Measurements from ENCODE around the gene KANSL1L. TPM values are rescaled to one million over a fixed set of nuclear protein-coding genes. Genes with fewer than 3 reads are reported as not detected.

The KANSL1L gene
- total RNA-seq, 1 donor from 2014 or later = 34.4 TPM

DNA sequence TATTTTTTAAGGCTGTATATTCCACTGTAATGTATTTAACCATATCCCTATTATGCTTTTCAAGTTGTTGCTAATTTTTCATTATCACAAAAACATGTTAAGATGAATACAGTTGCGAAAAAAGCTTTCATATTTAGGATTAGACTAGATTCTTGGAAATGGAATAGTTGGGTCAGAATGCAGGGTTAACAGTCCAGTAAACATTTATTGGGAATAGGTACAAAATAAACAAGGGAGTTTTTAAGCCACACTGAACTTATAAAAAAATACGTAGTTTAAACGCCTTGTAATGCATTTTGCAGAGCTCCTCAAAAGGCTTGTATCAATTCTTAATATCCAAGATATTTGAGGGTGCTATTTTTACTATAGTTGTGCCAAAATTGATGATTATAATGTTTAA is 133.1 kb downstream of the KANSL1L start:
- Histone ChIP-seq H3K4me1 (no peaks in the 10 kb centered on the region), H3K27me3 (ENCODE audit: low read depth) (no peaks in the 10 kb centered on the region), H3K4me3 (no peak overlapping the region), H3K36me3 (peaks cover 27% of the 10 kb centered on the region), H3K9me3 (no peaks in the 10 kb centered on the region), H3K27ac (no peak overlapping the region)
- ATAC-seq (no peak), DNase-seq (no peak)
- intact Hi-C loops (cut with DNase I) = no loop called here
- no peak for TF ChIP-seq CTCF (IDR thresholded peaks at IDR 0.05)

DNA sequence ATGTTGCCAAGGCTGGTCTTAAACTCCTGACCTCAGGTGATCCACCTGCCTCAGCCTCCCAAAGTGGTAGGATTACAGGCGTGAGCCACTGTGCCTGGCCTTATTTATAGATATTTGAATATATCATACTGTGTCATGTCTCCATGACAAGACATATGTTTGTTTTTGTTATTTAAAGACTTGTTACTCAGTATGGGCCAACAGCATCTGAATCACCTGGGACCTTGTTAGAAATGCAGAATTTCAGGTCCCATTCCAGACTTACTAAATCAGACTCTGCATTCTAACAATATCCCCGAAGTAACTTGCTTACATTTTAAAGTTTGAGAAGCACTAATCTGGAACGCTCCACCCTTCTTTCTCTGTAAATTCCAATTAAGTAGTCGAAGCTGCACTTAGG is 135.5 kb downstream of the KANSL1L start:
- no peak overlapping the region for H3K27ac ChIP-seq
- no peaks in the 10 kb centered on the region for H3K4me1 ChIP-seq
- ATAC-seq = no peak
- H3K36me3 ChIP-seq = peaks cover 18% of the 10 kb centered on the region
- TF ChIP-seq CTCF (IDR thresholded peaks at IDR 0.05) = no peak
- no peaks in the 10 kb centered on the region for H3K27me3 ChIP-seq (ENCODE audit: low read depth)
- intact Hi-C loops (cut with DNase I) = no loop called here
- no peaks in the 10 kb centered on the region for H3K9me3 ChIP-seq
- DNase-seq = no peak
- H3K4me3 ChIP-seq = no peak overlapping the region

DNA sequence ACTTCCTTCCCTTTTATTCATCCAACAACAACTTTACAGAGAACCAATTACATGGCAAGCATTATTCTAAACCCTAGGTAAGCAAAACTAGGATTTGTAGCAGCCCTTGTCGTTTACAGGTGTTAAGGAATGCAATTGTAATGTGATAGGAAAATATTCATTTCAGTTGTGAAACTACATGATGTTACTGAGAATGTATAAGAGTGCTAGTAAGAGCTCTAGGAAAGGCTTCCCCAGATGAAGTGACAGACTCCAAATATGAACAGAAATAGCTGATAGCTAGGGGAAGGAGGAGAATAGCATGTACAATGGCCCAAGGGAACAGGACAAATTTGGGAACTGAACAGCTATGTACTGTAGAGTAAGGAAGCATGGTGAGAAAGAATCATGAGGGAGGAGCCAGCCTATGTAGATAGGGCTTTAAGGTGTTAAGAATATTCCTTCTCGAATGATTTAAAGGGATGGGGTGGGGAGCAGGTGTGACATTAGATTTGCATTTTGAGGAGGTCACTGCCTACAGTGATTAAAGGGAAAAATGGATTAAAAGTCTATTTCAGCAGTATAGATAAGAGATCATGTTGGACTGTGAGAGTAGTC is 137.0 kb downstream of the KANSL1L start:
- no peak overlapping the region for H3K27ac ChIP-seq
- no peak for DNase-seq
- no peaks in the 10 kb centered on the region for H3K27me3 ChIP-seq (ENCODE audit: low read depth)
- no peak for ATAC-seq
- H3K4me3 ChIP-seq = no peak overlapping the region
- no peaks in the 10 kb centered on the region for H3K9me3 ChIP-seq
- H3K36me3 ChIP-seq = peaks cover 25% of the 10 kb centered on the region
- H3K4me1 ChIP-seq = no peaks in the 10 kb centered on the region
- intact Hi-C loops (cut with DNase I) = no loop called here
- no peak for TF ChIP-seq CTCF (IDR thresholded peaks at IDR 0.05)

- no peak overlapping the region for H3K4me3 ChIP-seq
- no peaks in the 10 kb centered on the region for H3K27me3 ChIP-seq (ENCODE audit: low read depth)
- H3K27ac ChIP-seq = no peak overlapping the region
- no peaks in the 10 kb centered on the region for H3K4me1 ChIP-seq
- no peak for TF ChIP-seq CTCF (IDR thresholded peaks at IDR 0.05)
- no peaks in the 10 kb centered on the region for H3K9me3 ChIP-seq
- ATAC-seq = no peak
- DNase-seq = no peak
- peaks cover 63% of the 10 kb centered on the region for H3K36me3 ChIP-seq
- intact Hi-C loops (cut with DNase I) = no loop called here
These were observed 143.0 kb downstream of the KANSL1L start for GRCh38 chr2:210028178-210028577.

DNA sequence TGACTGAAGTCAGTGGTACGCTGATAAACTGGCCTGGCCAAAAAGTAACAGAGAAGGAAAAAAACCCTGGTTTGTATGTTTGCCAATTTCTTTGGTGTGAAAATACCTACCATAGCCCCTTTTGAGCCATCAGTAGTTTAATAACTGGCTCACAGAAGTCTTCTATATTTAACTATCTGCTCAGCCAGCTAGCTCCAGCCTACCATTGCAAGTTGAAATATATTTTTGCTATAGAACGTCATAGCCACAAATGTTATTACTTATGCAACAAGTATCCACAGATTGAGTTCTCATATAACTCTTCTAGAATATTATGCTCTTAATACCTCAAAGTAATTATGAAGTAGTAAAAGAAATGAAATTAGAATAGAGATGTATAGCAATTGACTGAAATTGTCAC is 143.6 kb downstream of the KANSL1L start:
- Histone ChIP-seq H3K36me3 (peaks cover 69% of the 10 kb centered on the region), H3K4me1 (no peaks in the 10 kb centered on the region), H3K27ac (no peak overlapping the region), H3K27me3 (ENCODE audit: low read depth) (no peaks in the 10 kb centered on the region), H3K4me3 (no peak overlapping the region), H3K9me3 (no peaks in the 10 kb centered on the region)
- TF ChIP-seq CTCF (IDR thresholded peaks at IDR 0.05) = no peak
- intact Hi-C loops (cut with DNase I) = no loop called here
- ATAC-seq (no peak), DNase-seq (no peak)

DNA sequence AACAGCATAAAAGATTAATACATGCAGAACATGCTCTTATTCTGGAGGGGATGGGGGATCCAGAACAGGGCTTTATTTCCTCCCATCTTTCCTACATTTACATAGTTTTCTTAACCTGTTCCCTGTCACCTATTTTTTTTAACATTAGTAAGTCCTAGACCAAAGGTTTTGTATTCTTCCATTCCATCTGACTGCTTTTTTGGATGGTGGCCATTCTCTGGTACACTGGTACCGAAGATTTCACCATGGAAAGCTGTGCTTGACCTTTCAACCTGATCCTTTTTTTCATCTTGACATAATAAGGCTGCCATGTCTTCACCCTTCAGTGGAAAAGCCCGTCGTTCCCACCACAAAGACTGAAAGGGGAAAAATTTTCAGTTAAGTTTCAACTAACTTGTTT is 148.4 kb downstream of the KANSL1L start:
- no peak overlapping the region for H3K4me3 ChIP-seq
- H3K27me3 ChIP-seq (ENCODE audit: low read depth) = no peaks in the 10 kb centered on the region
- ATAC-seq (no peak), DNase-seq (no peak)
- H3K4me1 ChIP-seq = no peaks in the 10 kb centered on the region
- H3K36me3 ChIP-seq = peaks cover 88% of the 10 kb centered on the region
- TF ChIP-seq CTCF (IDR thresholded peaks at IDR 0.05) = no peak
- no peaks in the 10 kb centered on the region for H3K9me3 ChIP-seq
- no peak overlapping the region for H3K27ac ChIP-seq
- intact Hi-C loops (cut with DNase I) = no loop called here

All from lower lobe of right lung (tissue), 2 donors.